Measurements from ENCODE around the gene MED17.

GRCh38 chr11:93842034-93842433, 58.0 kb downstream of the MED17 start:
- TF ChIP-seq POLR2A (IDR thresholded peaks at IDR 0.05): no peak
- no peak for TF ChIP-seq CTCF (IDR thresholded peaks at IDR 0.05)

Data from right lobe of liver (tissue), 4 donors.